Measurements from ENCODE around the gene TCF12.

Gene TCF12

GRCh38 chr15:57278439-57278838, 360.0 kb downstream of the TCF12 start:
- DNase-seq = no peak

GRCh38 chr15:57280464-57280863, 362.0 kb downstream of the TCF12 start:
- DNase-seq = no peak

GRCh38 chr15:57281321-57281720, 362.9 kb downstream of the TCF12 start:
- no peak for DNase-seq

GRCh38 chr15:57282686-57283085, 364.2 kb downstream of the TCF12 start:
- no peak for DNase-seq

GRCh38 chr15:57283774-57284503, 365.5 kb downstream of the TCF12 start:
- DNase-seq = no peak

- DNase-seq = no peak
Measured at GRCh38 chr15:57284535-57284934, 366.1 kb downstream of the TCF12 start.

GRCh38 chr15:57285386-57285785, 366.9 kb downstream of the TCF12 start:
- DNase-seq = no peak

GRCh38 chr15:57286446-57287122, 368.1 kb downstream of the TCF12 start:
- no peak for DNase-seq

GRCh38 chr15:57287123-57287521, 368.7 kb downstream of the TCF12 start:
- no peak for DNase-seq

GRCh38 chr15:57288926-57289580, 370.6 kb downstream of the TCF12 start:
- no peak for DNase-seq

GRCh38 chr15:57290187-57290586, 371.7 kb downstream of the TCF12 start:
- no peak for DNase-seq

GRCh38 chr15:57290826-57291225, 372.4 kb downstream of the TCF12 start:
- DNase-seq = no peak

- no peak for DNase-seq
Measured at GRCh38 chr15:57296473-57297162, 378.2 kb downstream of the TCF12 start.

GRCh38 chr15:57297163-57297593, 378.7 kb downstream of the TCF12 start:
- no peak for DNase-seq

- no peak for DNase-seq
Measured at GRCh38 chr15:57297630-57298029, 379.2 kb downstream of the TCF12 start.

GRCh38 chr15:57298204-57298603, 379.8 kb downstream of the TCF12 start:
- DNase-seq = no peak

GRCh38 chr15:57298843-57299550, 380.6 kb downstream of the TCF12 start:
- no peak for DNase-seq

- no peak for DNase-seq
Measured at GRCh38 chr15:57301307-57301706, 382.9 kb downstream of the TCF12 start.

- no peak for DNase-seq
Measured at GRCh38 chr15:57302640-57303257, 384.3 kb downstream of the TCF12 start.

GRCh38 chr15:57305009-57305408, 386.6 kb downstream of the TCF12 start:
- DNase-seq = no peak

GRCh38 chr15:57306161-57306943, 387.9 kb downstream of the TCF12 start:
- peak; percentile 98 for DNase-seq
